ENCODE measurements around the gene SERPINA3.
"Not testable (repeated sequence)": the region's sequence is repeated elsewhere in the genome, so short reads cannot be mapped to it uniquely, and the experiment has no call there.

SERPINA3 gene

GRCh38 chr14:94586635-94587034 is 25.6 kb upstream of the SERPINA3 start:
- DNase-seq, result no peak

DNA sequence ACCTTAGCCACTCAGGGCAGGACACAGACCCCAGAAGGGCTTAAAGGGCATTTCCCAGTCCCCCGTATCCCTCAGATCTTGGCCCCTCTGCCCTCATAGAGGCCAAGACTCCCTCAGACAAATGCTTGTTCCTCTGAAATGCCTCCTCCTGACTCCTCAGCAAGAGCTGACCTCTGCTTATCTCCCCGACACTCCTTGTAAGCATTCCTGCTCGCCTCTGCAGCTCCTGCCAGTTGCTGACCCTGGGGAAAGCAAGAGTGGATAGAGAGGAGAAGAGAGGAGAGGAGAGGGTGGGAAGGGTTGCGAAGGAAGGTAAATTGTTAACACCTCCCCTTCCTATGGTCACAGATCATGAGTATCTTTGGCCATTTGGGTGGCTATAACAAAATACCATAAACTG is 23.9 kb upstream of the SERPINA3 start:
- no peak for DNase-seq

GRCh38 chr14:94591073-94591472 is 21.1 kb upstream of the SERPINA3 start:
- DNase-seq, result no peak

DNA sequence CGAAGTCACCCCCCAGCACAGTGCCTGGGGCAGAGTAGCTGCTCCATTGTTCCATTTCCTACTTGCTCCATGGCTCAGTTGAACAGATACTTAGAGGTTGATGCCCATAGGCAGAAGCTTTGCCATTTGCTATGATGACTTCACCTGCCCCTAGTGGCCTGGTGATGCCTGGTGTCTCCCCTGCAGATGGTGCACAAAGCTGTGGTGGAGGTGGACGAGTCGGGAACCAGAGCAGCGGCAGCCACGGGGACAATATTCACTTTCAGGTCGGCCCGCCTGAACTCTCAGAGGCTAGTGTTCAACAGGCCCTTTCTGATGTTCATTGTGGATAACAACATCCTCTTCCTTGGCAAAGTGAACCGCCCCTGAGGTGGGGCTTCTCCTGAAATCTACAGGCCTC is 20.3 kb upstream of the SERPINA3 start:
- DNase-seq, result no peak

DNA sequence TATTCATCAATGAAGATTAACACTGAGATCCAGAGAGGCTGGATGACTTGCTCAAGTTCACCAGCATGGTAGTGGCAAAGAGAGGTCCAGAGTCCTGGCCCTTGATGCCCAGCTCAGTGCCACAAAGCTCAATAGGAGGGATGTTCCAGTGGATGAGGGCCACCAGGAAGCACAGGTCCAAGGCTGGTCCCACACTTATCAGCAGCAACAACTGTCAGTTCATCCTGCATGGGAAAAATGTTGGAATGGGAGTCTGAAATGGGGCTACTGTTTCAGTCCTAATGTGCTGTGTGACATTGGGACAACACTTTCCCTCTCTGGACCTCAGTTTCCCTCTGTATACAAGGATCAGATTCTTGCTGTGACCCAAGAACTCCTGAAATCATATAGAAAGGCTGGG is 19.7 kb upstream of the SERPINA3 start:
- no peak for DNase-seq

DNA sequence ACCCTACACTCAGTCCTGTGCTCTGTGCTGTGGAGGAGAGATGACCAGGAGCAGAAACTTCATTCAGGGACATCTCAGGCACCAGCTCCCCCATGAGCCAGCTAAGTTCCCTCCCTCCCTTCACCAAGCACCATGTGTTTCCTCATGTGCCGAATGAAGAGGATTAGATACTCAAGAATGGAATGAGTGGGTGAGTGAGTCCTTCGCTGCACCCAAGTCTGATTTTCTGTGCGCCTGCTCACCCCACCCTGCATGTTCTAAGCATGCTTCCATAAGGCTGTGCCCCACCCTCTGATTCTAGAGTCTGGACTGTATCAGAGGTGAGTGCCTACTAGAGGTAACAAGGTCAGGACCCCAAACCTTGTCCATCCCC is 18.8 kb upstream of the SERPINA3 start:
- DNase-seq, result no peak

- DNase-seq, result no peak
These were observed 18.3 kb upstream of the SERPINA3 start for GRCh38 chr14:94593749-94594431.

DNA sequence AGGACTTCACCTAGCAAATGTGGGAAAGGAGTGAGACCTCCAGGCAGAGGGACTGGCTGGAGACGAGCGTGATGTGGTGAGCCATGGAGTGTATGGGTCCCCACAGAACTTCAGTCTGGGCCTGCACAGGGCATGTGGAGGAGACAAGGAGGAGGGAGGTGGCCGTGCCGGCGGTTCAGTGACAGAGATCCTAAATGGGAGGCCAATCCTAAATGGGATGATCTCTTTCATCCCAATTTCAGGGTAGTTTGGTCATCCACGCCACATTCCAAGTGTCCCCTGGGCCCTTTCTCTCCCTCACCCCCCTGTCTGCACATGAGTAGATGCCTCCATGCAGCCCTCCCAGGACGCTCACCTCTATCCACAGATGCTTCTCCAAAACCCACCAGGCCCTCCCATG is 17.8 kb upstream of the SERPINA3 start:
- no peak for DNase-seq

GRCh38 chr14:94595912-94596311 is 16.3 kb upstream of the SERPINA3 start:
- no peak for DNase-seq

DNA sequence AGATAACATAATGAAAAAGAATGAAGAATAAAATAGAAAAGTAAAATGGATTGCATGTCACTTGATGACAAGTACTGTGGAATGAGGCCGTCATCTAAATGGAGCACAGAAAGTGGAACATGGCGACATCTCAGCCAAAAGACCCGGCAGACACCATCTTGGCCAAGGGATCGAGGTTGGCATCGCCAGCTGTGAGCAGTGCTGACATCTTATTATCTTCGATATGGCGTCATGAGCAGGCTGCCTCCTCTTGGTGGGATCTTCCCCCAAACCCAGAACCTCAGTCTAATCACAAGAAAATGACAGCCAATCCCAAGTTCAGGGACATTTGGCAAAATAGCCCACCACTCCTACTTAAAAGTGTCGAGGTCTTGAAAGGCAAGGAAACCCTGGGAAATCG is 15.8 kb upstream of the SERPINA3 start:
- DNase-seq, result no peak

DNA sequence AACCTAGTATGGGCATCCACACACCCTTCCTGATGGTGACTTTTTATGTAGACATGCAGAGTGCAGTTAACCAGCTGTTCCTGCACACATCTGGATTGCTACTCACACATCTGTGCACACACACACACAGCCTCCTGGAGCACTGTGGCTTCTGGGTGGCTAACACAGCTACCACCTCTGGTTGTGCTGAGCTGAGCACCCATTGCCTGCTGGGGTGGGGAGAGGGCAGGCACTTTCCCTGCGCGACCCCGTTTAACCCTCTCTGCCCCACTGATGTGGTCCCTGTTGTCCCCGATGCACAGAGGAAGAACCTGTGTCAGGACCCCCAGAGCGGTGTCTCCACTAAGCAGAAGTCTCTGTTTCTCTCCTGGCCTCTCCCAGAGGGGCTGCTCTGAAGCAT is 14.4 kb upstream of the SERPINA3 start:
- no peak for DNase-seq

GRCh38 chr14:94598506-94598815 is 13.7 kb upstream of the SERPINA3 start:
- DNase-seq, result no peak

- no peak for DNase-seq
These were observed 13.2 kb upstream of the SERPINA3 start for GRCh38 chr14:94598816-94599655.

DNA sequence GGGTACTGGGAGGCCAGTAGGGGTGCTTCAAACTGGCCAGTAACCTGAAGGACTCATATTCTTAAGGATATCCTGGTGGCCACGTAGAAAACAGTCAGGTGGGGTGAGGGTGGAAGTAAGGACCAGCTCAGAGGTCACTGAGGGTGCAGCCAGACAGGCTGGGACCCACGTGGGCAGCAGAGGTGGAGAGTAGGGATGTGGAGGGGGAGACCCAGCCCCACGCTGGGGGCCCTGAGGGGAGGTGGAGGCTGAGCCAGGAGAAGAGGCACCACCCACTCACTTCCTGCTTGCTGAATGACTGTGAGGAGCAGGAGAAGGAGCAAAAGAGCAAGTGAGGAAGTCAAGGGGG is 12.6 kb upstream of the SERPINA3 start:
- no peak for DNase-seq

GRCh38 chr14:94600148-94600545 is 12.0 kb upstream of the SERPINA3 start:
- DNase-seq, result no peak

- no peak for DNase-seq
These were observed 10.3 kb upstream of the SERPINA3 start for GRCh38 chr14:94601884-94602391.

DNA sequence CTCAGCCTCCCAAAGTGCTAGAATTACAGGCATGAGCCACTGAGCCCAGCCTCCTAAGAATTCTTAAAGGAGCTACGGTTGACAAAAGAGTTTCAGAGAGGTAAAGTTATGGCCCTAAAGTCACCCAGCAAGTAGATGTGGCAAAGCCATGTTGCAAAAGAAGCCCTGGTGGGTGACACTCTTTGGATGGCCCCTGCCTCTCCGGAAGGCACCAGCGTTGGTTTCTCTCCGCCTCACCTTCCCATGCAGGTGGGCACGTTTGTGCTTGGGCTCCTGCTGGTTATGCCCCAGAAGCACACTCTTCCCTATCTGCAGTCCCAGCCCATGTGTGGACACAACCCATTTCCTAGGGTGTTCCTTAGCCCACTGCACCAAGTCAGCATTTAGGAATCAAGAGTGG is 9.5 kb upstream of the SERPINA3 start:
- no peak for DNase-seq

DNA sequence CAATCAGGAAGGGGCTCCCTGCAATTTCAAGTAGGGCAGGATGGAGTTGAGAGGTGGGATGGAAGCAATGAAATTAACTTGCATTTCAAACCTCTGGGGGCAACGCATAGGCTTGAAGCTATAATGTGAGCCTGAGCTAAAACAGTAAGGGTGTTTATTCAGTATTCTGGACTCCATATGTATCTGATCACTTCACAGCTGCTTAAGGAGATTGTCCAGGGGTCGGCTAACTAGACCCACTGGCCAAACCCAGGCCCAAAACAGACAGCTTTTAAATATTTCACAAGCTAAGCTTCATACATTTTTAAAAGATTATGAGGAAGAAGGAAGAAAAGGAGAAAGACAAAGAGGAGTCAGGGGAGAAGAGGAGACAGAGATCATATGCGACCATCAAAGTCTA is 6.8 kb upstream of the SERPINA3 start:
- no peak for DNase-seq

GRCh38 chr14:94608966-94609365 is 3.2 kb upstream of the SERPINA3 start:
- DNase-seq, result not testable (repeated sequence)

- no peak for DNase-seq
These were observed 1.0 kb upstream of the SERPINA3 start for GRCh38 chr14:94611179-94611578.

DNA sequence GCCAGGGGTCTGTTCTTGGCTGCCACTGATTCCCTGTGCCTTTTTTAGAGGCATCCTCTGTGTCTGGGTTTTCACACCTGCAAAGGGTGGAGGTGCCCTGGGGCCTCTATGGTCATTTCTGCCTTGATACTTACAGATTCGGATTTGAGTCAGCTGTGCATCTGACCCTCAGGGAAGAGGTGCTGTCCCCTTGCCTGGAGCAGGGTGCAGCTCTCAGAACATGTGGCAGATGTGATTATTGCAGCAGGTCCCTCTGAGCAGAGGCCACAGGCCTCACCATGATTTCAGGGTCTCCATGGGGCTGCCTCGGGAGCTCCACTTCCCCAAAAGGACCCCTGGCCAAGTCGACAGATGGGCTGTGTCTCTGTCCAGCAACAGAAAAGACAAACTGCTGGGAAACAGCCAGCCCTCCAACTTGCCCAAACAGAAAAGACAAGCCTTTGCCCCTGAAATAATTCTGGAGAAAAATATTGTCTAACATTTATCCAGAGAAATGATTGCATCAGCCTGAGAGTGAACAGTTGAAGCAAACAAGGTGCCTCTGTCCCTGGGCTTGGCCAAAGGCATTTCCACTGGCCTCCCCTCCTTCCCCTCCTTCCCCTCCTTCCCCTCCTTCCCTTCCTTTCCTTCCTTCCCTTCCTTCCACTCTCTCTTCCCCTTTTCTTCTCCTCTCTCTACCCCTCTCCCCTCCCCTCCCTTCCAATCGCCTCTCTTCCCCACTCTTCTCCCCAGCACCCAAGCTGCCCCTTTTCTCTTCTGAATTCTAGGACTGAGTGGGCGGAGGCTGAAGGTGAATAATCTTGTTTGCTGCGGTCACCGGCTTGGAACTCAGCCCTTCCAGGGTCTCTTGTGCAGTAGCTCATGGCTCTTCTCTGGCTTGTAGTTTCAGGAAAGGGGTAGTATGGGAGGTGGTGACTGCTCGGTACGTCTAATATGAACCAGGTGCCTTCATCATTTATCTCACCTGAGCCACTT is 676 bp downstream of the SERPINA3 start:
- no peak for DNase-seq

DNA sequence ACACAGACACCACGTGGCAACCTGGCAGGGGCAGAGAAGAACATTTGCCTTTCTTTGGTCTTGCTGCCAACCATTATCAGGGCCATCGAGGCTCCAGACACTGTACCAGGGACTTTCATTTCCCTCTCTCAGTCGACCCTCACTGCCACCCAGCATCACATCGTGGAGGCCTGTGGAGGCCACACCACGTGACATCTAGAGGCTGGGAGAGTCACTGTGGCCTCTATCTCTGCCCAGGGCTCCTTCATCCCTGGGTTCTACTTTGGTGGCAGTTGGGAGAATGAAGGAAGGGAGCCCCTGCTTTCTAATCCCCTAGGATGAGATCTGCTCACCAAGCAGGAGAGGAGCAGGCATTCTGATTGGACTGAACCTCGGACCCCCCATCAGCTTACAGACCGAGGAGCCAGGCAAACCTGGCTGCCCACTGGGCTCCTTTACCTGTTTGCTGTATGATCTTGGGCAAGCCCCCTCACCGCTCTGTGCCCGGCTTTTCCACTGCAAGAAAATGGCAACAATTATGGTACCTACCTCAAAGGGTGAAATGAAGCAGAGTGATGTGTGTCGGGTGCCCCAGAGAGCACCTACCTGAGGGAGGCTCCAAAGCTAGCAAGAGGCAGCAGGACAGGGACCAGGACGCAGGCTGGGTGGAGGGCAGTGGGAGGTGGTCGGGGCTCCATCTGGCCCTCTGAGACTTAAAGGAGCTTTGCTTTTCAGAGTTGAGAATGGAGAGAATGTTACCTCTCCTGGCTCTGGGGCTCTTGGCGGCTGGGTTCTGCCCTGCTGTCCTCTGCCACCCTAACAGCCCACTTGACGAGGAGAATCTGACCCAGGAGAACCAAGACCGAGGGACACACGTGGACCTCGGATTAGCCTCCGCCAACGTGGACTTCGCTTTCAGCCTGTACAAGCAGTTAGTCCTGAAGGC is 1.8 kb downstream of the SERPINA3 start:
- DNase-seq, result no peak

Measured in activated T-cell treated with anti-CD3 and anti-CD28 coated beads, Interleukin-2, amount 50 U/mL, for 1 hour (primary cell).